CD4-positive, alpha-beta T cell treated with Interleukin-21 for 1 hour (primary cell): ENCODE data around the gene DDX1.

Experiments
- DNase-seq: peaks from one replicate; pipeline ENCODE4 v3.0.0-alpha.2; 2020

DDX1 gene

GRCh38 chr2:15665067-15665942 is 73.6 kb downstream of the DDX1 start:
- no peak for DNase-seq

GRCh38 chr2:15665943-15666460 is 74.3 kb downstream of the DDX1 start:
- no peak for DNase-seq

GRCh38 chr2:15666861-15667808 is 75.5 kb downstream of the DDX1 start:
- DNase-seq: no peak

GRCh38 chr2:15667809-15668556 is 76.3 kb downstream of the DDX1 start:
- DNase-seq: no peak

- no peak for DNase-seq
These were observed 77.1 kb downstream of the DDX1 start for GRCh38 chr2:15668611-15669305.

GRCh38 chr2:15669375-15669910 is 77.8 kb downstream of the DDX1 start:
- no peak for DNase-seq

GRCh38 chr2:15670469-15670868 is 78.8 kb downstream of the DDX1 start:
- no peak for DNase-seq

GRCh38 chr2:15670981-15671380 is 79.3 kb downstream of the DDX1 start:
- DNase-seq: no peak

GRCh38 chr2:15671409-15671808 is 79.7 kb downstream of the DDX1 start:
- DNase-seq: no peak

GRCh38 chr2:15671842-15672815 is 80.5 kb downstream of the DDX1 start:
- no peak for DNase-seq

- DNase-seq: no peak
These were observed 81.6 kb downstream of the DDX1 start for GRCh38 chr2:15672961-15673918.

- DNase-seq: no peak
These were observed 82.4 kb downstream of the DDX1 start for GRCh38 chr2:15673919-15674636.

- no peak for DNase-seq
These were observed 83.2 kb downstream of the DDX1 start for GRCh38 chr2:15674637-15675455.

- DNase-seq: no peak
These were observed 84.0 kb downstream of the DDX1 start for GRCh38 chr2:15675456-15676195.

GRCh38 chr2:15677141-15677843 is 85.6 kb downstream of the DDX1 start:
- no peak for DNase-seq

GRCh38 chr2:15678346-15678745 is 86.7 kb downstream of the DDX1 start:
- DNase-seq: no peak
